GM19099 (cell line): ENCODE data around the gene SPO11.
A peak's percentile ranks its signal among the peaks of the same experiment; 100 is the strongest.

Experiments used
- POLR2A ChIP-seq: IDR thresholded peaks from 3 replicates; pipeline ENCODE4 v1.6.1; 2011; ENCODE audit warnings: low read depth; ENCODE audit not compliant: insufficient read length; ENCODE audit errors: extremely low read depth

The SPO11 gene

GRCh38 chr20:57389695-57390603, 60.3 kb downstream of the SPO11 start:
- peak; percentile 53 for TF ChIP-seq POLR2A

DNA sequence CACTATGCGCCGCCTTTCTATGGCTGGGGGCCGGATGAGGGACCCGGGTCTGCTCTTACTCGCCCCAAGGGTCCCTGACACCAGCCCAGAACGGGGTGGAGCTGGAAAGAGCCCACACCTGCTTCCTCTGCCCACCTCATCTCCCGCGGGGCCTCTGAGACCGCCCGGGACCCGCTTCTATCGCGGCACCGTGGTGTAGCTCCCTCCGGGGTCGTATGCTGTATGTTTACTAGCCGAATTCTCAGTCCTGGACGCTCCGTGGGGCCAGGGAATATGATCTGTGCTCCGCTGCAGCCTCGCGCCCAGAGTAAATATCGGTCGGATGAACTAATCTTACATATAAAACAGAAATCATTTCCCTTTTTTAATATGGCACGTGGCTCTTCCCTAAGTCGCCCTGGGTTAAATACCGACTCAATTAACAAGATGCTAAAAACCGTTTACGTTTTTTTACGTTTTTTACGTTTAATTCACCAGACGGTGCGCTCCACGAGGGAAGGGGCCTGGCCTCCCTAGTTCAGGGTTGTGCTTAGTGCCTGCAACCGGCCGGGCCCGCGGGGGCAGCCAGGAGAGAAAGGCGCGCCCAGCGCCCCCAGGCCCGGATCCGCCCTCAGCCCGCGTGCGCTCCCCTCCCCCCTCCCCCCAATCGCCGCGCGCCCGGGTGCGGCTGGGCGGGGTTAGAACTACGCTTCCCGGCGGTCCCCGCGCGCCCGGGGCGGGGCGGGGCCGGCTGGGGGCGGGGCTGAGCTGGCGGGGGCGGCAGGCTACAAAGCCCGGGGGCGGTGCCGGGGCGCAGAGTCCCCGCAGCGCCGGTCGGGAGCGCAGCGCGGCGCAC, 61.2 kb downstream of the SPO11 start, which contains the start of gene RBM38:
RBM38 (plus strand) TSS at position 793 of the 835 bp plus-strand sequence. CDS start 186 bp downstream, outside the sequence.
- TF ChIP-seq POLR2A: no peak

GRCh38 chr20:57391439-57392301, 62.1 kb downstream of the SPO11 start:
- TF ChIP-seq POLR2A: peak; percentile 85

DNA sequence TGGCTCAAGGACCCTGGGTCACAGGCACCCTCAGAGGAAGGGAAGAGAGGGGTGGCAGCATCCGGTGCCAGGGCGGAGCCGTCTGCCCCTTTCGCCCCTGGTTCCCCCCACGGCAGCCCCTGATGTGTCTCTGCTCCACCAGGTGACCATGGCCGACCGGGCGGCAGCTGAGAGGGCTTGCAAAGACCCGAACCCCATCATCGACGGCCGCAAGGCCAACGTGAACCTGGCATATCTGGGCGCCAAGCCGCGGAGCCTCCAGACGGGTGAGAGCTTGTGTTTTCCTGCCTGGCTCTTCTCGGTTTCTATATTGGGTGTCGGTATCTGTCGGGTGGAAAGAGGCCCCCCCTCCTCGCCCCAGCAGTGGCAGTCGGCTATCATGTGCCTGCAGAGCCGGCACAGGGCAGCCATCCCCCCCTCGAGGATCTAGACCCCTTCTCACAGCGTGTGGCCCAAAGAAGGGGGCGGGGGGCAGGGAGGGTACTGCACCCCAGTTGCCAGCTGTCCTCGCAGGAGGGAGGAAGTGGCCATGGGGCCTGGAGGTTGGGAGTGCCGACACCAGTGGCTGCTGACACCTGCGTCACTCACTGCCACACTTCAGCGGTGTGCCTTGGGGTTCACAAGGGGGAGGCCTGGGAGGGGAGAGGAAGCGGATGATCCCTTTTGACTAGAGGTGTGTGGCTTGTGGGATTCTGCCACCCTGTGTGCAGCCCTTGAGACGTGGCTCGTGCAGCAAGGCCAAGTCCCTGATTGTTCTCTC, 63.1 kb downstream of the SPO11 start:
- peak; percentile 38 for TF ChIP-seq POLR2A
